Measurements from ENCODE around the gene PDGFB. TPM values are rescaled to one million over a fixed set of nuclear protein-coding genes. Genes with fewer than 3 reads are reported as not detected.

The PDGFB gene
- total RNA-seq, 2 donors from 2014 or later: 5.9 to 10.4 TPM

GRCh38 chr22:39292031-39292462 lies 47.3 kb upstream of the PDGFB start:
- no peak for DNase-seq
- H3K4me1 Mint-ChIP-seq: peaks cover 21% of the 10 kb centered on the region
- no peaks in the 10 kb centered on the region for H3K9me3 Mint-ChIP-seq
- H3K9me3 ChIP-seq (ENCODE audit: control insufficient read depth, low read length): no peaks in the 10 kb centered on the region
- no peak overlapping the region for H3K4me3 Mint-ChIP-seq
- peaks cover 3% of the 10 kb centered on the region for H3K27me3 Mint-ChIP-seq (ENCODE audit: insufficient read depth)
- no peaks in the 10 kb centered on the region for H3K4me1 ChIP-seq (ENCODE audit: control insufficient read depth, insufficient read depth, low read length)
- peak overlapping the region; percentile 89 for H3K27ac Mint-ChIP-seq
- no peaks in the 10 kb centered on the region for H3K36me3 Mint-ChIP-seq (ENCODE audit: low read depth)
- no peak overlapping the region for H3K27ac ChIP-seq (ENCODE audit: low read depth, low read length)
- H3K4me3 ChIP-seq (ENCODE audit: low read length): no peak overlapping the region
- H3K36me3 ChIP-seq (ENCODE audit: control insufficient read depth, insufficient read depth, low read length): no peaks in the 10 kb centered on the region
- H3K9ac ChIP-seq (ENCODE audit: extremely low read depth, low read length, poor library complexity, severe bottlenecking): no peak overlapping the region
- no peak for TF ChIP-seq CTCF (conservative IDR thresholded peaks at IDR 0.05)
- 83 to 93% methylated on average over 6 to 19 of the region's 19 CpGs for WGBS, 2 experiments (ENCODE audit: insufficient coverage in 1 of 2, insufficient read length in 1 of 2)
- H3K27me3 ChIP-seq (ENCODE audit: control insufficient read depth, insufficient read depth, low read length, poor library complexity, severe bottlenecking): no peaks in the 10 kb centered on the region

- H3K9me3 Mint-ChIP-seq: no peaks in the 10 kb centered on the region
- Histone ChIP-seq H3K9me3 (ENCODE audit: control insufficient read depth, low read length) (no peaks in the 10 kb centered on the region), H3K4me1 (ENCODE audit: control insufficient read depth, insufficient read depth, low read length) (no peaks in the 10 kb centered on the region), H3K9ac (ENCODE audit: extremely low read depth, low read length, poor library complexity, severe bottlenecking) (no peak overlapping the region), H3K36me3 (ENCODE audit: control insufficient read depth, insufficient read depth, low read length) (no peaks in the 10 kb centered on the region), H3K27me3 (ENCODE audit: control insufficient read depth, insufficient read depth, low read length, poor library complexity, severe bottlenecking) (no peaks in the 10 kb centered on the region), H3K27ac (ENCODE audit: low read depth, low read length) (no peak overlapping the region), H3K4me3 (ENCODE audit: low read length) (no peak overlapping the region)
- no peak overlapping the region for H3K4me3 Mint-ChIP-seq
- TF ChIP-seq CTCF (conservative IDR thresholded peaks at IDR 0.05): peak; percentile 37
- peak overlapping the region; percentile 62 for H3K27ac Mint-ChIP-seq
- no peak for DNase-seq
- WGBS, 2 experiments (ENCODE audit: insufficient coverage in 1 of 2, insufficient read length in 1 of 2): 80 to 93% methylated on average over 6 to 10 of the region's 10 CpGs
- H3K4me1 Mint-ChIP-seq: peaks cover 21% of the 10 kb centered on the region
- peaks cover 3% of the 10 kb centered on the region for H3K27me3 Mint-ChIP-seq (ENCODE audit: insufficient read depth)
- H3K36me3 Mint-ChIP-seq (ENCODE audit: low read depth): no peaks in the 10 kb centered on the region
These were observed 46.7 kb upstream of the PDGFB start for GRCh38 chr22:39291523-39291922.

- H3K36me3 ChIP-seq (ENCODE audit: control insufficient read depth, insufficient read depth, low read length): no peaks in the 10 kb centered on the region
- Mint-ChIP-seq H3K36me3 (ENCODE audit: low read depth) (no peaks in the 10 kb centered on the region), H3K9me3 (peaks cover 3% of the 10 kb centered on the region), H3K27me3 (ENCODE audit: insufficient read depth) (peaks cover 3% of the 10 kb centered on the region), H3K4me1 (peaks cover 17% of the 10 kb centered on the region), H3K4me3 (no peak overlapping the region), H3K27ac (no peak overlapping the region)
- H3K4me1 ChIP-seq (ENCODE audit: control insufficient read depth, insufficient read depth, low read length): no peaks in the 10 kb centered on the region
- H3K27ac ChIP-seq (ENCODE audit: low read depth, low read length): no peak overlapping the region
- H3K27me3 ChIP-seq (ENCODE audit: control insufficient read depth, insufficient read depth, low read length, poor library complexity, severe bottlenecking): no peaks in the 10 kb centered on the region
- no peak overlapping the region for H3K4me3 ChIP-seq (ENCODE audit: low read length)
- no peak for TF ChIP-seq CTCF (conservative IDR thresholded peaks at IDR 0.05)
- DNase-seq: peak; percentile 84
- no peaks in the 10 kb centered on the region for H3K9me3 ChIP-seq (ENCODE audit: control insufficient read depth, low read length)
- WGBS, 2 experiments (ENCODE audit: insufficient coverage in 1 of 2, insufficient read length in 1 of 2): 72 to 80% methylated on average over 4 to 17 of the region's 17 CpGs
- H3K9ac ChIP-seq (ENCODE audit: extremely low read depth, low read length, poor library complexity, severe bottlenecking): no peak overlapping the region
These were observed 46.0 kb upstream of the PDGFB start for GRCh38 chr22:39290724-39291161.
